OCI-LY7 (cell line): ENCODE results near the gene SLC41A3.

Source experiments
- CTCF ChIP-seq: fragments of 200-600 bp; sonication (generic); conservative IDR thresholded peaks from 2 replicates; pipeline ENCODE4 v1.5.1; 2014; ENCODE audit warnings: mild to moderate bottlenecking, antibody characterized with exemption, low read length, moderate library complexity, mixed read lengths
- EZH2phosphoT487 ChIP-seq: fragments of 200-600 bp; sonication (generic); IDR thresholded peaks from 2 replicates; pipeline ENCODE4 v1.6.1; 2018; ENCODE audit warnings: low read depth, borderline replicate concordance, mild to moderate bottlenecking, mixed run types, antibody characterized with exemption, low read length, moderate library complexity, mixed read lengths

GRCh38 chr3:126077754-126078153 lies 6.2 kb downstream of the SLC41A3 start:
- no peak for TF ChIP-seq CTCF
- no peak for TF ChIP-seq EZH2phosphoT487
